ENCODE measurements around the gene DOK6.

Gene DOK6

DNA sequence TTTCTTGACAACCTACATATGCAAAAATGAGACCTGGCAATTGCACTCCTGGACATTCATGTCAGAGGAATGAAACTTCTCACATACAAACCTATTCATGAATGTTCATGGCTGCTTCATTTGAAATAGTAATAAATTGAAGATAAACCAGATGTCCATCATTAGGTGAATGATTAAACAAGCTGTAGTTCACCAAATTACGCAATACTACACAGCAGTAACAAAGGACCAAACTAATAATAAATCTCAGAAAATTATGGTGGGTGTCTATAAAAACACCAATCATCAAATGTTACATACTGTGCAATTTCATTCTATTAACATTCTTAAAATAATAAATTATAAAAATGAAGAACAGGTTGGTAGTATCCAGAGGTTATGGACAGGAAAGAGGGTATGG lies 13.5 kb downstream of the DOK6 start:
- TF ChIP-seq, protein P1, sequence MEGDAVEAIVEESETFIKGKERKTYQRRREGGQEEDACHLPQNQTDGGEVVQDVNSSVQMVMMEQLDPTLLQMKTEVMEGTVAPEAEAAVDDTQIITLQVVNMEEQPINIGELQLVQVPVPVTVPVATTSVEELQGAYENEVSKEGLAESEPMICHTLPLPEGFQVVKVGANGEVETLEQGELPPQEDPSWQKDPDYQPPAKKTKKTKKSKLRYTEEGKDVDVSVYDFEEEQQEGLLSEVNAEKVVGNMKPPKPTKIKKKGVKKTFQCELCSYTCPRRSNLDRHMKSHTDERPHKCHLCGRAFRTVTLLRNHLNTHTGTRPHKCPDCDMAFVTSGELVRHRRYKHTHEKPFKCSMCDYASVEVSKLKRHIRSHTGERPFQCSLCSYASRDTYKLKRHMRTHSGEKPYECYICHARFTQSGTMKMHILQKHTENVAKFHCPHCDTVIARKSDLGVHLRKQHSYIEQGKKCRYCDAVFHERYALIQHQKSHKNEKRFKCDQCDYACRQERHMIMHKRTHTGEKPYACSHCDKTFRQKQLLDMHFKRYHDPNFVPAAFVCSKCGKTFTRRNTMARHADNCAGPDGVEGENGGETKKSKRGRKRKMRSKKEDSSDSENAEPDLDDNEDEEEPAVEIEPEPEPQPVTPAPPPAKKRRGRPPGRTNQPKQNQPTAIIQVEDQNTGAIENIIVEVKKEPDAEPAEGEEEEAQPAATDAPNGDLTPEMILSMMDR (conservative IDR thresholded peaks at IDR 0.05; ENCODE audit: low read depth, low read length): no peak
- no peak overlapping the region for H3K4me3 ChIP-seq (ENCODE audit: low read length)
- DNase-seq (ENCODE audit: low read depth): no peak

DNA sequence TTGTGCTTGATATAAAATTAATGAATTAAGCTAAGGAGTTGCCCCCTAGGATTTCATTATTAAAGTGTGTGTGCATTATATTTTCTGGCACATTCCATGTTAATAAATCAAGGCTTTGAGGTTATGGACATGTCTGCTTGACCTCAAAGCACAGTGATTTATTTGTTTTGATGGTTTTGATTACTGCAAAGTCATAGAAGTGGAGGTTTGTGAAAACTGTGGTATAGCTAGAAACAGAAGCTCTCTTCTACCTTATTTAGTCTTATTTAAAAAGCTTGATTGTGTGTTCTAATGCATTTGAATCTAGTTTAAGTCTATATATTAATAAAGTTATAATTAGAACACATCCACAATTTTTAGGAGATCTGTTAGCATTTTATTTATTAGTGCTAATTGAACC lies 32.2 kb downstream of the DOK6 start:
- no peak overlapping the region for H3K4me3 ChIP-seq (ENCODE audit: low read length)
- TF ChIP-seq, protein P1 (conservative IDR thresholded peaks at IDR 0.05; ENCODE audit: low read depth, low read length): no peak
- no peak for DNase-seq (ENCODE audit: low read depth)

DNA sequence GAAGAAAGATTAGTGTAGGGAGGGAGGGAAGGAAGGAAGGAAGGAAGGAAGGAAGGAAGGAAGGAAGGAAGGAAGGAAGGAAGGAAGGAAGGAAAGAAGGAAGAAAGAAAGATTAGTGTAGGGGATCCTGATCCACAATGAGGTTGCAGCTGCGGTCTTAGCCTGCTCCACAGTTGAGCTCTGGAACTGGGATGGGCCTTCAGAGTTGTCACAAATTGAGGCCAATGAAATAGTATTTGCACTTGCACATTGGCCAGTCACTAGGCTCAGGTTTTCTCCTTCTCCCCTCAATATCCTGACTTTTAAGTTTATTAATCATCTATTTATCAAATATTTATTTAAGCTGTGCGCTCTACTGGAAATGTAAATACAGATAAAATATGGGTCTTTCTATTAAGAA lies 34.3 kb downstream of the DOK6 start:
- H3K4me3 ChIP-seq (ENCODE audit: low read length): no peak overlapping the region
- TF ChIP-seq, protein P1 (conservative IDR thresholded peaks at IDR 0.05; ENCODE audit: low read depth, low read length): no peak
- DNase-seq (ENCODE audit: low read depth): no peak

DNA sequence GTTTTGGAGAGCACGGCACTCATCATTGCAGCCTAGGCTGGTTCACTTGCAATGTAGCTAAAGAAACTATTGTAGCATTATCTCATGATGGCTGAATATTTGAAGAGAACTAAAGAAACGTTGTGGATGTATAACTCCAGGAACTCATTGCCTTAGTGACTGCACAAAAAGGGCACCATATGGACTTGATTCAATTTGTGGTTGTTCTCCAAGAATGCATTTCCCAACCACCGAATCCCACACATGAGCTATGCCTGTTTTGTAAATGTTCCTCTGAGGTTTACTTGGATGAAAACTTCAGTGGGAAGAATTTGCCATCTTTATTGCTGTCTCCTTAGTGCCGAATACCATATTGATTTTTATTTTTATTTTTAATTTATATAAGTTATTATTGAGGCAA lies 43.5 kb downstream of the DOK6 start:
- no peak for DNase-seq (ENCODE audit: low read depth)
- TF ChIP-seq, protein P1 (conservative IDR thresholded peaks at IDR 0.05; ENCODE audit: low read depth, low read length): no peak
- no peak overlapping the region for H3K4me3 ChIP-seq (ENCODE audit: low read length)

DNA sequence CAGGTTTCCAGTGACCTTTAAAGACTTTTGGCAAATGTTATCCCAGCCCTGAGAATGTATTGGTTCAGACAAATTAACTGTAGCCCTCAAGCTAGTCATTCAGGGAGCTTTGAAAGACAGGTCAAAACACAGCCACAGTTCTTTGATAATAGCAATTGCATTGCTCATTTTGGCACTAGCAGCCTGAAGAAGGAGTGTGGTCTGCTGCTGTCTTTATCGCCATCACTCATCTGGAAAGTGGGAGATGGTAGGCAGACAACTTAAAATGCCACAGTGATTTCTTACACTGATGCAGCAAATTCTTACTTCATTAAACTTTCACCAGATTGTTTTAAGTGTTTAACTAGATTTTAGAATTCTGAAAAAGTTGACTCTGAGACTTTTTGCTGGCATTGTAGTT lies 47.2 kb downstream of the DOK6 start:
- H3K4me3 ChIP-seq (ENCODE audit: low read length): no peak overlapping the region
- TF ChIP-seq, protein P1 (conservative IDR thresholded peaks at IDR 0.05; ENCODE audit: low read depth, low read length): no peak

DNA sequence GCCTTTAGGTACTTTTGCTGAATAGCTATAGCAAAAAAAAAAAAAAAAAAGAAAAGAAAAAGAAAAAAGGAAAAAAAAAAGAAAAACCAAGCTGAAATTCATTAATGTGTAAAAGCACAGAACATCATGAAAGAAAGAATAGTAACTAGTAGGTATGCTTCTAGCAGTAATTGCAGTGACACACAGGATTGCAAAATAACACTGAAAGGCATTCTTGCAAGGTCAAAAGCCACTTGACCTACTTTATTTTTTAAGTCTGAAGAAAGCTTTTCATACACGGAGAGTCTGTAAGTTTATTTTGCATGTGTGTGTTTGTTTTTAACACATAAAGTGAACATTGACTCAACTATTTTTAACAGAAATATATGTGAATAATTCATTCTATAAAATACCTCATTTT lies 54.4 kb downstream of the DOK6 start:
- DNase-seq (ENCODE audit: low read depth): no peak
- H3K4me3 ChIP-seq (ENCODE audit: low read length): no peak overlapping the region
- TF ChIP-seq, protein P1 (conservative IDR thresholded peaks at IDR 0.05; ENCODE audit: low read depth, low read length): no peak

More for the DNA sequence above, 47.2 kb downstream of the DOK6 start:
- DNase-seq (ENCODE audit: low read depth): no peak

DNA sequence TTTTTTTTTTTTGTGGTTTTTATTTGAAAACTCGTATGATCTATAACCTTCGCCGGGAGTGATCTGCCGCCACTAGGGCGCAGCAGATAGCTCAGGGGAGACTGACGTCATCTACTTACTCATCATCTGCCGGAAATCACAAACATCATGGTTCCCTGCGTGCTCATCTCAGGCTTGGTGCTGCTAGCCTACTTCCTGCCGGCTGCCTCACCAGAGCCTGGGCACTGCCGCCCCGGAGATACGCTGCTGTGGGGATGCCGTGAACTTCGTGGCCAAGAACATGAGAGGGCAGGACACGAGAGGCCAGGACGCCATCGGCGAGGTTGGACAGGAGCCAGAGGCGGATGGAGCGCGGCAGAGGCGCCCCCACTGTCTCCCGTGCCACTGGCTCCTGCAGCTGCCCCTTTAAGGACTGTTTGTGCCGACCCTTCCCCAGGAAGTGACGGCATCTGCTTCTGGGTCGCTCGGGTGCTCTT lies 68.8 kb downstream of the DOK6 start:
- H3K4me3 ChIP-seq (ENCODE audit: low read length): no peak overlapping the region
- no peak for DNase-seq (ENCODE audit: low read depth)
- TF ChIP-seq, protein P1 (conservative IDR thresholded peaks at IDR 0.05; ENCODE audit: low read depth, low read length): peak; percentile 13

Measured in retinal pigment epithelial cell (primary cell).